Stimulated activated CD4-positive, alpha-beta T cell treated with anti-CD3 and anti-CD28 coated beads, Interleukin-4, amount 100 ng/mL, for 24 hours (primary cell): ENCODE results near the gene YES1.
A peak's percentile ranks its signal among the peaks of the same experiment; 100 is the strongest.

Experiments used
- DNase-seq: peaks from one replicate; pipeline ENCODE4 v3.0.0-alpha.2; 2020

The YES1 gene

GRCh38 chr18:681985-682384 is 130.1 kb downstream of the YES1 start:
- DNase-seq, result peak; percentile 41

GRCh38 chr18:680392-680791 is 131.7 kb downstream of the YES1 start:
- DNase-seq, result no peak

- no peak for DNase-seq
Measured at GRCh38 chr18:679516-679915, 132.5 kb downstream of the YES1 start.

DNA sequence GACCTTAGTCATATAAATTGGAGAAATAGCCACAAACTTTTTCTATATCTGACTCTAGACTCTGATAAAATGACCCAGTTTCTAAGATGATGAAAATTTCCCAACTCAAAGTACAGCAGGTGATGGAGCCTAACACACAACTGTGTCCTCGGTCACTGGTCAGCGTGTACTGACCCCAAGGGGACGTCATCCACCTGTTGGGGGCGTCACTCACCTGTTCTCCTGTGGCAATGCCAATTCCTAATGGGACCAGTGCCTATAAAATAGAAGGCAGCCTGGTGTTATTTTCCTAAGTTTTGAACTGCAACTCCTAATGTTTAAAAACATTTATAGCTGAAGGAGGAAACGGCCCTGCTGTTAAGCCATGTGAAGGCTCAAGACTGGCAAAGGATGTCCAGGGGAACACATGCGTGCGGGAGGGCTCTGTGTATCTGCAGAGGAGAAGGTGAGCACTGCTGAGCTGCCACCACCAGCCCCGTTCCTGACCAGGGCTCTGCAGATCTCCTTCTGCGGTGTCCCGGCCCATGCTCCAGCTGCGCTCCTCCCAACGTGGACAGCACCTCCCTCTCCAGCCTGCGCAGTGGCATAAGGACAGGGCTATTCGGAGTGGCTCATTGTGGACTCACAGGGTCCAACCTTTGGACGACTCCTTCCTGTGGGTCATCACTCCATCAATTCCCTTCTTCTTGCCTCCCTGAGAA is 133.4 kb downstream of the YES1 start:
- no peak for DNase-seq

- no peak for DNase-seq
Measured at GRCh38 chr18:677951-678381, 134.1 kb downstream of the YES1 start.

- no peak for DNase-seq
Measured at GRCh38 chr18:677145-677544, 134.9 kb downstream of the YES1 start.

DNA sequence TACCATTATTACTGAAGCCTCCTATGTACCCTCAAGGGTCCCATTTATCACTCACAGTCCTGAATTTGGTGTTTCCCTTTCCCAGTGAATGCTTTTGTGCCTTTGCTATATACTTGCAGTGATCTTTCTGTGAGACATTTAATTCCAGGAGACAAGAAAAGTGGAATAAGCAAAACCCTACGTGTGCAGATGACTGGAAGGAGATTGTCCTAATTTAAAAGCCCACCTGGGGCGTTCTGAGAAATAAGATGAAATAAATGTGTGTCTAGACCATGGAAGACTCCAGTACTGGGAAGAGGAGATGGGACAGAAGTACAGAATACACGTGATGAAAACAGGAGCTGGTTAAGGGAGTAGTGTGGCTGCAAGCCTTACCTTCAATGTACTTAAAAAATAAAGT is 135.3 kb downstream of the YES1 start:
- no peak for DNase-seq

- no peak for DNase-seq
Measured at GRCh38 chr18:676069-676468, 136.0 kb downstream of the YES1 start.

- DNase-seq, result no peak
Measured at GRCh38 chr18:675307-675706, 136.7 kb downstream of the YES1 start.

DNA sequence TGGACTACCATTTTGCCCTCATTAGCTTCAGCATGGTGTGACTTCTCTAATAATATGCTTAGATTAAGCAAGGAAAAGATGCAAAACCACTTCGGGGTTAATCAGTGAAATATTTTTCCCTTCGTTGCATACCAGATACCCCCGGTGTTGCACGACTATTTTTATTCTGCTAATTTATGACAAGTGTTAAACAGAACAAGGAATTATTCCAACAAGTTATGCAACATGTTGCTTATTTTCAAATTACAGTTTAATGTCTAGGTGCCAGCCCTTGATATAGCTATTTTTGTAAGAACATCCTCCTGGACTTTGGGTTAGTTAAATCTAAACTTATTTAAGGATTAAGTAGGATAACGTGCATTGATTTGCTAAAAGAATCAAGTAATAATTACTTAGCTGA is 138.3 kb downstream of the YES1 start:
- DNase-seq, result no peak

DNA sequence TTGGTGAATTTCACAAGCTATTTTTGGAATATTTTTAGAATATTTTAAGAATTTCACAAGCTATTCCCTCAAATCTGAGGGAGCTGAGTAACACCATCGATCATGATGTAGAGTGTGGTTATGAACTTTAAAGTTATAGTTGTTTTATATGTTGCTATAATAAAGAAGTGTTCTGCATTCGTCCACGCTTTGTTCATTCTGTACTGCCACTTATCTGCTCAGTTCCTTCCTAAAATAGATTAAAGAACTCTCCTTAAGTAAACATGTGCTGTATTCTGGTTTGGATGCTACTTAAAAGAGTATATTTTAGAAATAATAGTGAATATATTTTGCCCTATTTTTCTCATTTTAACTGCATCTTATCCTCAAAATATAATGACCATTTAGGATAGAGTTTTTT is 138.7 kb downstream of the YES1 start:
- DNase-seq, result no peak
